WTC11 (cell line): Measurements from ENCODE around the gene AMIGO1. TPM values are rescaled to one million over a fixed set of nuclear protein-coding genes. Genes with fewer than 3 reads are reported as not detected.
"Not testable (repeated sequence)": the region's sequence is repeated elsewhere in the genome, so short reads cannot be mapped to it uniquely, and the experiment has no call there.

Experiments
- ATAC-seq: fragments of 200-7000 bp; cut with Tn5 transposase; 2 replicates; pipeline ENCODE4 v1.10.0; 2021; ENCODE audit warnings: mild to moderate bottlenecking, moderate library complexity
- CTCF ChIA-PET: fragments of 300-600 bp; sonication (Branson Sonifier 250); formaldehyde crosslinking; loops from one replicate; lab custom pipeline; 2021; ENCODE audit warnings: antibody characterized with exemption; lab: Charles Lee
- POLR2A ChIA-PET: fragments of 350-600 bp; sonication (Branson Sonifier 250); formaldehyde crosslinking; loops from one replicate; lab custom pipeline; 2021; ENCODE audit warnings: antibody characterized with exemption; lab: Charles Lee
- DNase-seq: peaks from one replicate; pipeline ENCODE4 v3.0.0; 2021; ENCODE audit warnings: low spot score
- H3K27ac Mint-ChIP-seq: 2 replicates; pipeline ENCODE4 v1.8.0; 2021; ENCODE audit warnings: mixed read lengths
- H3K27me3 Mint-ChIP-seq: 2 replicates; pipeline ENCODE4 v1.8.0; 2021; ENCODE audit warnings: low read depth, mild to moderate bottlenecking, moderate library complexity, mixed read lengths
- H3K36me3 Mint-ChIP-seq: 2 replicates; pipeline ENCODE4 v1.8.0; 2021; ENCODE audit warnings: mixed read lengths
- H3K4me1 Mint-ChIP-seq: 2 replicates; pipeline ENCODE4 v1.8.0; 2022; ENCODE audit warnings: mixed read lengths
- H3K4me3 Mint-ChIP-seq: 2 replicates; pipeline ENCODE4 v1.8.0; 2021; ENCODE audit warnings: mild to moderate bottlenecking, moderate library complexity, mixed read lengths
- H3K9me3 Mint-ChIP-seq: 2 replicates; pipeline ENCODE4 v1.8.0; 2021; ENCODE audit warnings: mixed read lengths
- CBFB ChIP-seq: sonication (generic); formaldehyde crosslinking; IDR thresholded peaks from 2 replicates; pipeline ENCODE4 v1.8.1; 2022; ENCODE audit warnings: mild to moderate bottlenecking, low read depth, missing genetic modification reagents
- CREB1 ChIP-seq: sonication (generic); formaldehyde crosslinking; IDR thresholded peaks from 2 replicates; pipeline ENCODE4 v1.8.0; 2023; ENCODE audit warnings: mild to moderate bottlenecking, missing genetic modification reagents
- ETV6 ChIP-seq: sonication (generic); formaldehyde crosslinking; IDR thresholded peaks from 2 replicates; pipeline ENCODE4 v1.8.1; 2022; ENCODE audit warnings: mild to moderate bottlenecking, missing genetic modification reagents
- GABPB1 ChIP-seq: sonication (generic); formaldehyde crosslinking; IDR thresholded peaks from 2 replicates; pipeline ENCODE4 v1.8.1; 2023; ENCODE audit warnings: mild to moderate bottlenecking, missing genetic modification reagents
- JUN ChIP-seq: sonication (generic); formaldehyde crosslinking; IDR thresholded peaks from 2 replicates; pipeline ENCODE4 v1.8.0; 2023; ENCODE audit warnings: mild to moderate bottlenecking, missing genetic modification reagents
- KAT7 ChIP-seq: sonication (generic); formaldehyde crosslinking; IDR thresholded peaks from 2 replicates; pipeline ENCODE4 v1.8.1; 2023; ENCODE audit warnings: missing genetic modification reagents, mild to moderate bottlenecking, borderline replicate concordance
- NFYB ChIP-seq: sonication (generic); formaldehyde crosslinking; conservative IDR thresholded peaks from 2 replicates; pipeline ENCODE4 v1.8.0; 2022; ENCODE audit warnings: low read depth, missing genetic modification reagents
- NR1H2 ChIP-seq: sonication (generic); formaldehyde crosslinking; IDR thresholded peaks from 2 replicates; pipeline ENCODE4 v1.9.0; 2021; ENCODE audit warnings: mild to moderate bottlenecking, moderate library complexity, missing genetic modification reagents
- NR2C2 ChIP-seq: sonication (generic); formaldehyde crosslinking; IDR thresholded peaks from 2 replicates; pipeline ENCODE4 v1.8.0; 2022; ENCODE audit warnings: mild to moderate bottlenecking, missing genetic modification reagents
- SP1 ChIP-seq: sonication (generic); formaldehyde crosslinking; conservative IDR thresholded peaks from 2 replicates; pipeline ENCODE4 v1.8.1; 2022; ENCODE audit warnings: missing genetic modification reagents
- TEAD4 ChIP-seq: sonication (generic); formaldehyde crosslinking; IDR thresholded peaks from 2 replicates; pipeline ENCODE4 v1.8.0; 2022; ENCODE audit warnings: mild to moderate bottlenecking, missing genetic modification reagents
- TP53 ChIP-seq: sonication (generic); formaldehyde crosslinking; IDR thresholded peaks from 2 replicates; pipeline ENCODE4 v1.8.1; 2023; ENCODE audit warnings: mild to moderate bottlenecking, missing genetic modification reagents
- ZBTB21 ChIP-seq: sonication (generic); formaldehyde crosslinking; IDR thresholded peaks from 2 replicates; pipeline ENCODE4 v1.8.1; 2023; ENCODE audit warnings: mild to moderate bottlenecking, missing genetic modification reagents, borderline replicate concordance
- ZNF138 ChIP-seq: sonication (generic); formaldehyde crosslinking; conservative IDR thresholded peaks from 2 replicates; pipeline ENCODE4 v1.8.1; 2022; ENCODE audit warnings: mild to moderate bottlenecking, moderate library complexity, missing genetic modification reagents
- ZNF317 ChIP-seq: sonication (generic); formaldehyde crosslinking; IDR thresholded peaks from 2 replicates; pipeline ENCODE4 v1.8.1; 2023; ENCODE audit warnings: low read depth, mild to moderate bottlenecking, moderate library complexity, missing genetic modification reagents, borderline replicate concordance
- ZNF423 ChIP-seq: fragments of 250-450 bp; sonication (Bioruptor Pico); IDR thresholded peaks from 2 replicates; pipeline ENCODE4 v2.1.2; 2022; ENCODE audit warnings: mild to moderate bottlenecking, moderate library complexity
- total RNA-seq: library from RNA; stranded (reverse); gene quantifications from 3 replicates; pipeline ENCODE4 v1.2.3, GENCODE V29; 2021
- TF ChIP-seq, protein P1 (sequence below): sonication (generic); formaldehyde crosslinking; IDR thresholded peaks from 2 replicates; pipeline ENCODE4 v1.8.1; 2022; ENCODE audit warnings: low read depth, missing genetic modification reagents, borderline replicate concordance
- TF ChIP-seq, protein P2 (sequence below): fragments of 250-450 bp; sonication (Bioruptor Pico); IDR thresholded peaks from 2 replicates; pipeline ENCODE4 v1.9.0; 2021; ENCODE audit warnings: moderate library complexity, mild to moderate bottlenecking, inconsistent platforms, borderline replicate concordance
- TF ChIP-seq, protein P3 (sequence below): sonication (generic); formaldehyde crosslinking; IDR thresholded peaks from 2 replicates; pipeline ENCODE4 v1.8.0; 2022; ENCODE audit warnings: missing genetic modification reagents
- TF ChIP-seq, protein P4 (sequence below): sonication (generic); formaldehyde crosslinking; IDR thresholded peaks from 2 replicates; pipeline ENCODE4 v1.8.0; 2022; ENCODE audit warnings: mild to moderate bottlenecking, missing genetic modification reagents

AMIGO1 gene
- total RNA-seq, 1 experiment from 2014 or later: 2.4 TPM

DNA sequence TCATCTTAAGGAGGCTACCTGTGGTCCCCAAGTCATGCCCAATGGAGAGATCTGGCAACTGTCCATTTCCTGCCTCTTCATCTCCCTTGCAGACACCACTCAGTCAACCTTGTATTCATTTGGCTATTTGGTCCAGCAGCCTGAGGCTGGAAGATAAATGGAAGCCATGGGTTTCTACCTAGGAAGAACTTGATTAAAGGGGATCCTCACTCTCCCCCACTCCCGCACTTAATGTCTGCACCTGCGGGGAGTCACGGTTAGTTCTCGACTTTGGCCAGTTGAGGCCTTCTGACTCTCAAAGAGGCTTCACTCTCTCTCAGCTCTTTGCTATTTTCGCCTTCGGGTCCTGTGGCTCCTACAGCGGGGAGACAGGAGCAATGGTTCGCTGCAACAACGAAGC lies 34.3 kb downstream of the AMIGO1 start (continued):
- no peak for TF ChIP-seq SP1 (CRISPR knock-in tag)
- no peak for TF ChIP-seq NR2C2
- TF ChIP-seq, protein P1, sequence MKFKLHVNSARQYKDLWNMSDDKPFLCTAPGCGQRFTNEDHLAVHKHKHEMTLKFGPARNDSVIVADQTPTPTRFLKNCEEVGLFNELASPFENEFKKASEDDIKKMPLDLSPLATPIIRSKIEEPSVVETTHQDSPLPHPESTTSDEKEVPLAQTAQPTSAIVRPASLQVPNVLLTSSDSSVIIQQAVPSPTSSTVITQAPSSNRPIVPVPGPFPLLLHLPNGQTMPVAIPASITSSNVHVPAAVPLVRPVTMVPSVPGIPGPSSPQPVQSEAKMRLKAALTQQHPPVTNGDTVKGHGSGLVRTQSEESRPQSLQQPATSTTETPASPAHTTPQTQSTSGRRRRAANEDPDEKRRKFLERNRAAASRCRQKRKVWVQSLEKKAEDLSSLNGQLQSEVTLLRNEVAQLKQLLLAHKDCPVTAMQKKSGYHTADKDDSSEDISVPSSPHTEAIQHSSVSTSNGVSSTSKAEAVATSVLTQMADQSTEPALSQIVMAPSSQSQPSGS (CRISPR knock-in tag): no peak
- TF ChIP-seq GABPB1: no peak
- no peak for TF ChIP-seq JUN (CRISPR knock-in tag)
- TF ChIP-seq ZBTB21 (CRISPR knock-in tag): no peak
- TF ChIP-seq, protein P2, sequence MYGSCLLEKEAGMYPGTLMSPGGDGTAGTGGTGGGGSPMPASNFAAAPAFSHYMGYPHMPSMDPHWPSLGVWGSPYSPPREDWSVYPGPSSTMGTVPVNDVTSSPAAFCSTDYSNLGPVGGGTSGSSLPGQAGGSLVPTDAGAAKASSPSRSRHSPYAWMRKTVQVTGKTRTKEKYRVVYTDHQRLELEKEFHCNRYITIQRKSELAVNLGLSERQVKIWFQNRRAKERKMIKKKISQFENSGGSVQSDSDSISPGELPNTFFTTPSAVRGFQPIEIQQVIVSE (CRISPR knock-in tag): no peak

DNA sequence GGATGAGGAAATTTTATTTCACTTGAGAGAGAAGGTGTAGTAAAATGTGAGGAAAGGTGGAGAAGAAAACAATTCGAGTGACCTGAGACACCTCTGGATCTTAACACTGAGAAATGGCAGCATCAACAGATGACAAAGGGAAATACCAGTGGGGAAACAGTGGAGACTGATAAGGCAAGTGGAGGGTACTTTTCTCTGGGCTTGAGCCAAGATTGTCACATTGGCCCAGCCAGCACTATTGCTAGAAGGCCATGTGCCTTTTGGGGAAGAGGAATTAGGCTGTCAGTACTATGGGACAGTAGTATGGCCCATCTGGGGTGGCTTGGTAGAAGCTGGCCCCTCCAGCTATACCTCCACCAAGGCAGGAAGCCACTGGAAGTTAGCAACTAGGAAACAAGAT lies 34.8 kb downstream of the AMIGO1 start:
- Mint-ChIP-seq H3K27ac (no peak overlapping the region), H3K27me3 (peaks cover 21% of the 10 kb centered on the region), H3K9me3 (no peaks in the 10 kb centered on the region), H3K36me3 (no peaks in the 10 kb centered on the region), H3K4me1 (no peaks in the 10 kb centered on the region; the same call in 1 of the 2 replicates), H3K4me3 (no peak overlapping the region)
- DNase-seq (no peak), ATAC-seq (no peak)
- ChIA-PET POLR2A (no interaction called here), CTCF (interaction anchor here (1.2 kb wide), 1 partner anchor 16 kb away, joined by 10 read pairs; no protein-coding TSS in a partner anchor)
- TF ChIP-seq ZNF138 (no peak), TP53 (CRISPR knock-in tag) (no peak), SP1 (CRISPR knock-in tag) (no peak), ZNF423 (CRISPR knock-in tag) (no peak)
- TF ChIP-seq, protein P3, sequence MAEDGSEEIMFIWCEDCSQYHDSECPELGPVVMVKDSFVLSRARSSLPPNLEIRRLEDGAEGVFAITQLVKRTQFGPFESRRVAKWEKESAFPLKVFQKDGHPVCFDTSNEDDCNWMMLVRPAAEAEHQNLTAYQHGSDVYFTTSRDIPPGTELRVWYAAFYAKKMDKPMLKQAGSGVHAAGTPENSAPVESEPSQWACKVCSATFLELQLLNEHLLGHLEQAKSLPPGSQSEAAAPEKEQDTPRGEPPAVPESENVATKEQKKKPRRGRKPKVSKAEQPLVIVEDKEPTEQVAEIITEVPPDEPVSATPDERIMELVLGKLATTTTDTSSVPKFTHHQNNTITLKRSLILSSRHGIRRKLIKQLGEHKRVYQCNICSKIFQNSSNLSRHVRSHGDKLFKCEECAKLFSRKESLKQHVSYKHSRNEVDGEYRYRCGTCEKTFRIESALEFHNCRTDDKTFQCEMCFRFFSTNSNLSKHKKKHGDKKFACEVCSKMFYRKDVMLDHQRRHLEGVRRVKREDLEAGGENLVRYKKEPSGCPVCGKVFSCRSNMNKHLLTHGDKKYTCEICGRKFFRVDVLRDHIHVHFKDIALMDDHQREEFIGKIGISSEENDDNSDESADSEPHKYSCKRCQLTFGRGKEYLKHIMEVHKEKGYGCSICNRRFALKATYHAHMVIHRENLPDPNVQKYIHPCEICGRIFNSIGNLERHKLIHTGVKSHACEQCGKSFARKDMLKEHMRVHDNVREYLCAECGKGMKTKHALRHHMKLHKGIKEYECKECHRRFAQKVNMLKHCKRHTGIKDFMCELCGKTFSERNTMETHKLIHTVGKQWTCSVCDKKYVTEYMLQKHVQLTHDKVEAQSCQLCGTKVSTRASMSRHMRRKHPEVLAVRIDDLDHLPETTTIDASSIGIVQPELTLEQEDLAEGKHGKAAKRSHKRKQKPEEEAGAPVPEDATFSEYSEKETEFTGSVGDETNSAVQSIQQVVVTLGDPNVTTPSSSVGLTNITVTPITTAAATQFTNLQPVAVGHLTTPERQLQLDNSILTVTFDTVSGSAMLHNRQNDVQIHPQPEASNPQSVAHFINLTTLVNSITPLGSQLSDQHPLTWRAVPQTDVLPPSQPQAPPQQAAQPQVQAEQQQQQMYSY: no peak

DNA sequence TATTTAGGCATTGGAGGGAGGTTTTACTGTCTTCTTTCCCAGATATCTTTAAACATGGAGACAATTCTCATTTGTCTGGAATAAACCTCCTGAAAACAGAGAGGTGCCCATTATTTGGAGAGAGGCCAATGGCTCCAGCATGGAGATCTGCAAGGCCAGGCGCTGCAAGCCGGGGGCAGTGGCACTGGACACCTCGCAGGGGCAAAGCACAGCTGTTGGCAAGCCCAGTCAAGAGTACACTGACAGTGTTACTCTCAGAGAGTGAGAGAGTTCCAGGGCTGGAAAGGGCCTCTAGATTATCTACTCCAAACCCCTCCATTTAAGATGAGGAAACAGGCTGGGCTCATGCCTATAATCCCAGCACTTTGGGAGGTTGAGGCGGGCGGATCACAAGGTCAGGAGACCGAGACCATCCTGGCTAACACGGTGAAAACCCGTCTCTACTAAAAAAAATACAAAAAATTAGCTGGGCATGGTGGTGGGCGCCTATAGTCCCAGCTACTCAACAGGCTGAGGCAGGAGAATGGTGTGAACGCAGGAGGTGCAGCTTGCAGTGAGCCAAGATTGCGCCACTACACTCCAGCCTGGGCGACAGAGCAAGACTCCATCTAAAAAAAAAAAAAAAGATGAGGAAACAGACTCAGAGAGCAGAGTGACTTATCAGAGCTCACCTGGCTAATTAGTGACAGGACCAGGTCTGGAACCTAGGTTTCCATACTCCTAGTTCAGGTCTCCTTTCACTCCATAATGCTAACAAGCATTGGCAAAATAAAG lies 36.1 kb downstream of the AMIGO1 start:
- CTCF ChIA-PET: interaction anchor here (1.2 kb wide), 1 partner anchor 17 kb away, joined by 10 read pairs; no protein-coding TSS in a partner anchor
- DNase-seq, POLR2A ChIA-PET, H3K27ac Mint-ChIP-seq, ATAC-seq, H3K9me3 Mint-ChIP-seq, H3K4me1 Mint-ChIP-seq, H3K4me3 Mint-ChIP-seq, H3K36me3 Mint-ChIP-seq: not testable (repeated sequence)
- peaks cover 24% of the 10 kb centered on the region for H3K27me3 Mint-ChIP-seq

DNA sequence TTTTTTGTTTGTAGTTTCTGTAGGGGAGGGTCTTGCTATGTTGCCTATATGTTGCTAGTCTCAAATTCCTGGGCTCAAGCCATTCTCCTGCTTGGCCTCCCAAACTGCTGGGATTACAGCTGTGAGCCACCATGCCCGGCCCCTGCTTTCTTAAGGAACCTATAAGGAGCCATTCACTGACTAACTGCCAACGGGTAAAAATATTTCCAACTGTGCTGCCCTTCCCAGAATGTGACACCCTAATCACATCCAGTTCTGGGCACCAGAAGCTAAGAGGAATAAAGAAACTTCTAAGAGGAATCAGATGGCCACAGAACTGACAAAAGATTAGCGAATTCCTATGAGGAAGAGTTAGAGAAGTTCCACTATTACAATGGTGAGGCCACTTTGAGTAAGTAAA lies 36.7 kb downstream of the AMIGO1 start:
- DNase-seq: no peak
- ChIA-PET CTCF (interaction anchor here (0.6 kb wide), 1 partner anchor 48 kb away, joined by 4 read pairs; no protein-coding TSS in a partner anchor), POLR2A (interaction anchor here (0.6 kb wide), 1 partner anchor 72 kb away, joined by 3 read pairs; no protein-coding TSS in a partner anchor)
- Mint-ChIP-seq H3K4me3 (no peak overlapping the region), H3K27me3 (peaks cover 31% of the 10 kb centered on the region), H3K36me3 (no peaks in the 10 kb centered on the region)
- no peak for TF ChIP-seq NR1H2 (CRISPR knock-in tag)
- no peak for TF ChIP-seq TEAD4 (CRISPR knock-in tag)
- no peak for TF ChIP-seq ZNF138
- no peak for TF ChIP-seq ZNF423 (CRISPR knock-in tag)
- no peak for TF ChIP-seq CREB1 (CRISPR knock-in tag)
- TF ChIP-seq CBFB: no peak
- no peak for TF ChIP-seq ZNF317 (CRISPR knock-in tag)
- no peak for TF ChIP-seq ETV6 (CRISPR knock-in tag)
- TF ChIP-seq, protein P4, sequence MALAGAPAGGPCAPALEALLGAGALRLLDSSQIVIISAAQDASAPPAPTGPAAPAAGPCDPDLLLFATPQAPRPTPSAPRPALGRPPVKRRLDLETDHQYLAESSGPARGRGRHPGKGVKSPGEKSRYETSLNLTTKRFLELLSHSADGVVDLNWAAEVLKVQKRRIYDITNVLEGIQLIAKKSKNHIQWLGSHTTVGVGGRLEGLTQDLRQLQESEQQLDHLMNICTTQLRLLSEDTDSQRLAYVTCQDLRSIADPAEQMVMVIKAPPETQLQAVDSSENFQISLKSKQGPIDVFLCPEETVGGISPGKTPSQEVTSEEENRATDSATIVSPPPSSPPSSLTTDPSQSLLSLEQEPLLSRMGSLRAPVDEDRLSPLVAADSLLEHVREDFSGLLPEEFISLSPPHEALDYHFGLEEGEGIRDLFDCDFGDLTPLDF (CRISPR knock-in tag): no peak
- no peak for TF ChIP-seq NFYB (CRISPR knock-in tag)
- no peak for TF ChIP-seq KAT7 (CRISPR knock-in tag)
- TF ChIP-seq, all 79 proteins: peak for 0
- no peak for ATAC-seq
- H3K9me3 Mint-ChIP-seq: no peaks in the 10 kb centered on the region
- H3K27ac Mint-ChIP-seq: no peak overlapping the region
- peaks cover 16% of the 10 kb centered on the region for H3K4me1 Mint-ChIP-seq
